Mesodermal cell (in vitro differentiated cells): Measurements from ENCODE around the gene LIMS1. TPM values are rescaled to one million over a fixed set of nuclear protein-coding genes. Genes with fewer than 3 reads are reported as not detected.
"Not testable (repeated sequence)": the region's sequence is repeated elsewhere in the genome, so short reads cannot be mapped to it uniquely, and the experiment has no call there.

Experiments
- H3K27ac ChIP-seq: 2 replicates; pipeline ENCODE4 v1.7.0; 2013; ENCODE audit warnings: mild to moderate bottlenecking, low read depth, low read length, moderate library complexity; ENCODE audit not compliant: severe bottlenecking
- H3K36me3 ChIP-seq: 2 replicates; pipeline ENCODE4 v1.7.1; 2013; ENCODE audit warnings: mild to moderate bottlenecking, low read length, moderate library complexity; ENCODE audit not compliant: control insufficient read depth, insufficient read depth
- H3K4me1 ChIP-seq: one replicate; pipeline ENCODE4 v1.7.1; 2013; ENCODE audit warnings: mild to moderate bottlenecking, low read length; ENCODE audit not compliant: insufficient read depth, control insufficient read depth, poor library complexity, severe bottlenecking
- H3K4me3 ChIP-seq: 2 replicates; pipeline ENCODE4 v1.7.0; 2013; ENCODE audit warnings: low read length, control low read depth, mild to moderate bottlenecking; ENCODE audit not compliant: insufficient read depth, poor library complexity, severe bottlenecking; ENCODE audit errors: extremely low read depth
- H3K9me3 ChIP-seq: 2 replicates; pipeline ENCODE4 v1.7.1; 2013; ENCODE audit warnings: mild to moderate bottlenecking, low read length, moderate library complexity; ENCODE audit not compliant: control insufficient read depth
- whole genome bisulfite sequencing, 2 experiments: methylation state at CpG; one replicate each; pipeline ENCODE4 v1.1.5; 2013; ENCODE audit warnings: missing lambda C conversion rate in 2 of 2; ENCODE audit not compliant: insufficient coverage in 2 of 2; 5-methylcytosine and 5-hydroxymethylcytosine counted together
- polyA plus RNA-seq, 2 experiments: library from polyadenylated mRNA; stranded (reverse); fragments of 50-300 nt; gene quantifications; one replicate each; pipeline ENCODE4 v1.2.3, GENCODE V29; 2013

The LIMS1 gene
- polyA plus RNA-seq (2013, experiment 1 of 2), result 80.4 TPM
- polyA plus RNA-seq (2013, experiment 2 of 2), result 79.2 TPM

- Histone ChIP-seq H3K9me3 (no peaks in the 10 kb centered on the region), H3K27ac (peak within 1 kb of the TSS; percentile 93), H3K4me3 (peak within 1 kb of the TSS; percentile 67), H3K4me1 (peaks cover 19% of the 10 kb centered on the region), H3K36me3 (no peaks in the 10 kb centered on the region)
- WGBS, 2 experiments, result 0% methylated on average over 31 to 57 of the region's 87 CpGs
Measured at GRCh38 chr2:108533832-108534583, at the start of gene LIMS1. TSS of gene LIMS1 (plus strand) at chr2:108534470. CDS start at chr2:108534563, 93 bp downstream.

GRCh38 chr2:108485253-108485652 lies 49.0 kb upstream of the LIMS1 start:
- Histone ChIP-seq H3K4me3 (no peak overlapping the region), H3K27ac (no peak overlapping the region), H3K9me3 (no peaks in the 10 kb centered on the region), H3K4me1 (no peaks in the 10 kb centered on the region), H3K36me3 (peaks cover 58% of the 10 kb centered on the region)
- WGBS, 2 experiments, result no CpG with 5 or more reads among the region's 2 CpGs

- Histone ChIP-seq H3K4me1 (peaks cover 8% of the 10 kb centered on the region), H3K4me3 (no peak overlapping the region), H3K9me3 (no peaks in the 10 kb centered on the region), H3K27ac (no peak overlapping the region), H3K36me3 (peaks cover 51% of the 10 kb centered on the region)
Measured at GRCh38 chr2:108490506-108491122, 43.7 kb upstream of the LIMS1 start.

GRCh38 chr2:108491848-108492247 lies 42.4 kb upstream of the LIMS1 start:
- no peak overlapping the region for H3K4me3 ChIP-seq
- peaks cover 50% of the 10 kb centered on the region for H3K36me3 ChIP-seq
- H3K4me1 ChIP-seq, result peaks cover 8% of the 10 kb centered on the region
- H3K27ac ChIP-seq, result no peak overlapping the region
- H3K9me3 ChIP-seq, result no peaks in the 10 kb centered on the region

- no peak overlapping the region for H3K4me3 ChIP-seq
- peak overlapping the region; percentile 26 for H3K27ac ChIP-seq
- 96 to 100% methylated on average over 4 of the region's 4 CpGs for WGBS, 2 experiments
- H3K9me3 ChIP-seq, result no peaks in the 10 kb centered on the region
- peaks cover 8% of the 10 kb centered on the region for H3K4me1 ChIP-seq
- H3K36me3 ChIP-seq, result peaks cover 50% of the 10 kb centered on the region
Measured at GRCh38 chr2:108492364-108492763, 41.9 kb upstream of the LIMS1 start.

- not testable (repeated sequence) for H3K27ac ChIP-seq, H3K4me3 ChIP-seq, H3K9me3 ChIP-seq, H3K4me1 ChIP-seq
- peaks cover 40% of the 10 kb centered on the region for H3K36me3 ChIP-seq
- no CpG with 5 or more reads among the region's 3 CpGs for WGBS, 2 experiments
Measured at GRCh38 chr2:108496167-108496566, 38.1 kb upstream of the LIMS1 start.

- H3K4me1 ChIP-seq, H3K4me3 ChIP-seq, H3K9me3 ChIP-seq, H3K27ac ChIP-seq: not testable (repeated sequence)
- no CpG with 5 or more reads among the region's 4 CpGs for WGBS, 2 experiments
- H3K36me3 ChIP-seq, result peaks cover 26% of the 10 kb centered on the region
Measured at GRCh38 chr2:108507620-108508019, 26.6 kb upstream of the LIMS1 start.

GRCh38 chr2:108512431-108512830 lies 21.8 kb upstream of the LIMS1 start:
- H3K9me3 ChIP-seq, H3K36me3 ChIP-seq, H3K4me1 ChIP-seq, H3K4me3 ChIP-seq, H3K27ac ChIP-seq: not testable (repeated sequence)
- whole genome bisulfite sequencing, 2 experiments, result no CpG with 5 or more reads among the region's 3 CpGs

GRCh38 chr2:108514478-108514877 lies 19.8 kb upstream of the LIMS1 start:
- H3K4me1 ChIP-seq, H3K9me3 ChIP-seq, H3K4me3 ChIP-seq, H3K36me3 ChIP-seq, H3K27ac ChIP-seq: not testable (repeated sequence)
- no CpG with 5 or more reads among the region's 2 CpGs for WGBS, 2 experiments

GRCh38 chr2:108524688-108525087 lies 9.6 kb upstream of the LIMS1 start:
- H3K9me3 ChIP-seq, H3K36me3 ChIP-seq, H3K27ac ChIP-seq, H3K4me1 ChIP-seq, H3K4me3 ChIP-seq: not testable (repeated sequence)
- WGBS, 2 experiments, result 100% methylated on average over 3 of the region's 6 CpGs; no CpG with 5 or more reads in 1 of the 2 experiments

GRCh38 chr2:108525258-108525657 lies 9.0 kb upstream of the LIMS1 start:
- not testable (repeated sequence) for H3K4me1 ChIP-seq, H3K27ac ChIP-seq, H3K9me3 ChIP-seq, H3K4me3 ChIP-seq, H3K36me3 ChIP-seq
